Measurements from ENCODE around the gene ABLIM2. TPM values are rescaled to one million over a fixed set of nuclear protein-coding genes. Genes with fewer than 3 reads are reported as not detected.

The ABLIM2 gene
- total and polyA plus RNA-seq, 2 of the 13 experiments (the other 11 are each of a cell fraction or from before 2014, with no cell fraction given) = 0.20 to 0.37 TPM

DNA sequence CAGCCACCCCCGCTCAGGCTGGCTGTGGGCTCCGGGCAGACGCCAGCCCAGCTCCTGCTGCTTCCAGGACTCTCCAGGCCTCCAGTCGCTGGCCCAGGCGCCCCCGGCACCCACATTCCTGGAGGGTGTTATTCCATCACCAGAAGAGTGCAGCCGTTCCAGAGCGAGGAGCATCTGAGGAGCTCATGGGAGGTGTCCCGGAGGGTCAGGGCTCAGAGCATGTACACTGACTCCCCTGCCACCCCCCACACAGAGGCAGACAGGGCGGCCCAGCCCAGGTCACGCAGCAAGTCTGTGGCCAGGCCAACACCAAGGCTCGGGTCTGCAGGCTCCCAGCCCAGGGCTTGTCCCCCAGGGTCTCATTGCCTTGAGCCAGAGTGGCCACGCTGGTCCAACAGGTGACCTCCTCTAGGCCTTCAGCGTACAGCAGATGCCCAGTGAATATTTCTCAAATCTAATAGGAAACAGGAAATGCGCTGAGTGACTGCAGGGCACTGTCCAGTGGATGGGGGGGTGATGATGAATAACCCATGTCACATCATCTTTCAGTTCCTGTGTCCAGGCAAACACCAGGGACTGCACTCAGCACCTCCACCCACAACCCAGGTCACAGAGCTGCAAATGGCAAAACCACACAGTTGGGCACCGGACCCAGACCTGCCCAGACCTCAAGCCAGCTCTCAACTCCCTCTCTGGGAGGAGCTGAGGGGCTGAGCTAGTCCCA lies 37.2 kb downstream of the ABLIM2 start:
- intact Hi-C loops (cut with micrococcal nuclease; ENCODE audit: unreplicated experiment) (no loop called here), in situ Hi-C loops (cut with HindIII; ENCODE audit: extremely low pct_ligation_motif_present, low pct_unique_long_range_greater_than_20kb) (no loop called here)
- Histone ChIP-seq H2AFZ (ENCODE audit: low read length) (no peak overlapping the region), H4K20me1 (ENCODE audit: insufficient read depth, low read length) (no peaks in the 10 kb centered on the region), H3K9ac (ENCODE audit: insufficient read depth, low read depth, low read length) (no peak overlapping the region), H3K36me3 (replicated peaks in 1 of 2; ENCODE audit: control insufficient read depth in 1 of 2, insufficient read depth in 2 of 2, low read length in 2 of 2) (no peaks in the 10 kb centered on the region), H3K4me3 (replicated peaks in 1 of 3; ENCODE audit: insufficient read depth in 1 of 3, low read depth in 2 of 3, low read length in 3 of 3) (no peak overlapping the region), H3K4me2 (ENCODE audit: low read depth, low read length) (no peak overlapping the region), H3K79me2 (ENCODE audit: insufficient read depth, low read length) (no peaks in the 10 kb centered on the region), H3K27ac (ENCODE audit: extremely low read length, insufficient read depth, low read length) (no peak overlapping the region), H3K27me3 (ENCODE audit: control insufficient read depth in 1 of 2, insufficient read depth in 2 of 2, low read length in 2 of 2) (peaks cover 7 to 30% of the 10 kb centered on the region in 2 experiments), H3K9me3 (ENCODE audit: low read length) (no peaks in the 10 kb centered on the region), H3K4me1 (ENCODE audit: insufficient read depth, low read length) (peaks cover 9% of the 10 kb centered on the region; the same call in 1 of the 2 replicates)
- ATAC-seq (no peak), FAIRE-seq (no peak), DNase-seq (ENCODE audit: low spot score) (no peak)
- CTCF ChIA-PET (ENCODE audit: low intra/inter-chr PET ratio, low total read pairs) = no interaction called here
- POLR2A ChIA-PET = no interaction called here
- TF ChIP-seq ZBED4 (CRISPR knock-in tag; IDR thresholded peaks at IDR 0.05; ENCODE audit: borderline replicate concordance) = no peak
- TF ChIP-seq ZNF550 (CRISPR knock-in tag; IDR thresholded peaks at IDR 0.05; ENCODE audit: borderline replicate concordance) = no peak
- TF ChIP-seq KDM6A (CRISPR knock-in tag; IDR thresholded peaks at IDR 0.05; ENCODE audit: low read depth) = no peak
- TF ChIP-seq RFX1 (IDR thresholded peaks at IDR 0.05) = no peak
- no peak for TF ChIP-seq ZFYVE20 (CRISPR knock-in tag; IDR thresholded peaks at IDR 0.05; ENCODE audit: borderline replicate concordance, low read depth)
- no peak for TF ChIP-seq SRSF1 (optimal IDR thresholded peaks at IDR 0.05; ENCODE audit: low read depth, low read length)
- TF ChIP-seq ZFP82 (CRISPR knock-in tag; IDR thresholded peaks at IDR 0.05; ENCODE audit: borderline replicate concordance) = no peak
- no peak for TF ChIP-seq TEAD2 (CRISPR knock-in tag; IDR thresholded peaks at IDR 0.05)
- TF ChIP-seq ONECUT2 (CRISPR knock-in tag; IDR thresholded peaks at IDR 0.05) = no peak
- TF ChIP-seq ZBTB33 (CRISPR knock-in tag; IDR thresholded peaks at IDR 0.05) = no peak
- no peak for TF ChIP-seq JUN (CRISPR knock-in tag; IDR thresholded peaks at IDR 0.05)
- no peak for TF ChIP-seq ZNF883 (CRISPR knock-in tag; IDR thresholded peaks at IDR 0.05; ENCODE audit: not compliant biosample characterization)
- no peak for TF ChIP-seq TAF1 (CRISPR knock-in tag; IDR thresholded peaks at IDR 0.05)
- no peak for TF ChIP-seq ZNF124 (CRISPR knock-in tag; IDR thresholded peaks at IDR 0.05)
- no peak for TF ChIP-seq ZNF441 (CRISPR knock-in tag; IDR thresholded peaks at IDR 0.05; ENCODE audit: borderline replicate concordance)
- TF ChIP-seq, protein P1, sequence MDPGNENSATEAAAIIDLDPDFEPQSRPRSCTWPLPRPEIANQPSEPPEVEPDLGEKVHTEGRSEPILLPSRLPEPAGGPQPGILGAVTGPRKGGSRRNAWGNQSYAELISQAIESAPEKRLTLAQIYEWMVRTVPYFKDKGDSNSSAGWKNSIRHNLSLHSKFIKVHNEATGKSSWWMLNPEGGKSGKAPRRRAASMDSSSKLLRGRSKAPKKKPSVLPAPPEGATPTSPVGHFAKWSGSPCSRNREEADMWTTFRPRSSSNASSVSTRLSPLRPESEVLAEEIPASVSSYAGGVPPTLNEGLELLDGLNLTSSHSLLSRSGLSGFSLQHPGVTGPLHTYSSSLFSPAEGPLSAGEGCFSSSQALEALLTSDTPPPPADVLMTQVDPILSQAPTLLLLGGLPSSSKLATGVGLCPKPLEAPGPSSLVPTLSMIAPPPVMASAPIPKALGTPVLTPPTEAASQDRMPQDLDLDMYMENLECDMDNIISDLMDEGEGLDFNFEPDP (CRISPR knock-in tag; conservative IDR thresholded peaks at IDR 0.05) = no peak
- no TSS peak for BruUV-seq (replicated peaks)
- WGBS (ENCODE audit: low lambda C conversion rate) = 0% methylated on average over 1 of the region's 16 CpGs

Data from HepG2 (cell line).